GM21786 (cell line): ENCODE results near the gene TENM4.

Source experiments
- ATAC-seq: cut with Tn5 transposase; IDR thresholded peaks from one replicate; pipeline ENCODE4 v1.9.1; 2021; ENCODE audit not compliant: unreplicated experiment

TENM4 gene

GRCh38 chr11:79348976-79349682, 91.7 kb downstream of the TENM4 start:
- ATAC-seq: no peak

DNA sequence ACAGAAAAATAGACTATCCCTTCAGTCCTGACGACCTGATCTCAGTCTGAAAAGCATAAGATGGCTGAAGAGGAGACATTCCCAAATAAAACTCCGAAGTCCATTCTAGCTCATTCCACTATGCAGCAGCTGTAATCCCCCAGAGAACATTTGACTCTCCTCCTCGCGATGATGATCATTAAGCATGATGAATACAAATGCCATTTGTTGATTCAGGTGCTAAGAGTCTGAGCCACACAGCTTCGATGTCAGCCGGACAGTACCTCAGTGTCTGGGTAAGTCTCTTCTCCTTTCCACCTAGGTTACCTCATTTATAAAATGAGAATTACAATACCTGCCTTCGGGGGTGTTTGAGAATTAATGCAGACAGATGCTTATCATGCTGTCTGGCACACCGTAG, 94.8 kb downstream of the TENM4 start:
- ATAC-seq: no peak

DNA sequence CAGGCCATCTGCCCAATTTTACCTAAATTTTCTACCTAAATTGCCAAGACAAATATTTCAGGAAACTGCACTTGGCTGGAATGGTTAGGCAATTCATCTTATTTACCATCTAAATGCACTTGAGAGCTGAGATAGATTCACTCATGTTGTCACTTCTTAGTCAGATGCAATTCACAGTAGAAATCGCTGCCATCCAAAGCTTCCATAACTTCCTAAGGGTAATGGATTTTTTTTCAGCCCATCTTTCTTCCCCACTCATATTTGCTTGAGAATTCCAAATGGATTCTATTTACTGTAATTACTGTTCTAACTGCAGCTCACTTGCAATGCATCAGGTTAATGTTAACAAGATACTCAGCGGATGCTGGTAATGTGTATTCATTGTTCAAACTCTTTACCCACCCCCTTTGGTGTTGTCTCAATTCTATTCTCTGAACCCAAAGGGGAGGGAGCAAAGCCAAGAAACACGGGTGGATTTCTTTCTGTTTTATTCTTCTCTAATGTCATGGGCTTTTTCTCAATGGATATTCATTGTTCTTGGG, 96.0 kb downstream of the TENM4 start:
- ATAC-seq: no peak

GRCh38 chr11:79342686-79343085, 98.1 kb downstream of the TENM4 start:
- ATAC-seq: no peak

DNA sequence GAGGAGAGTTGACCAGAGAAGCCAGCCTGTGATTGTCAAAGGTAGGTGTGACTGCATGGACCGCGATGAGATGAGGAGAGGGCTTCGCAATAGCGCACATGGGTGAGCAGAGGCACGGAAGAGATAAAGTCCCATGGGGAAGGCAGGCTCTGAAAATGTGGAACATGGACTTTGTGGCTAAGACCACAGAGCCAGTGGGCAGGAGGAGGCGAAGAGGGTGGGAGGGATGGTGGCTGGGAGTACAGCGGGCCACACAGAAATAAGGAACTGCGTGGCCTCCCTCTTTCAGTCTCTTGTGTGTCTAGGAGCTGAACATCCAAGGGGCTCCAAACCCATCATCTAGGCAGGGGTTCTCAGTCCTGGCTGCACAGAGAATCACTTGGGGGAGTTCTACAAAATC, 98.6 kb downstream of the TENM4 start:
- ATAC-seq: no peak

DNA sequence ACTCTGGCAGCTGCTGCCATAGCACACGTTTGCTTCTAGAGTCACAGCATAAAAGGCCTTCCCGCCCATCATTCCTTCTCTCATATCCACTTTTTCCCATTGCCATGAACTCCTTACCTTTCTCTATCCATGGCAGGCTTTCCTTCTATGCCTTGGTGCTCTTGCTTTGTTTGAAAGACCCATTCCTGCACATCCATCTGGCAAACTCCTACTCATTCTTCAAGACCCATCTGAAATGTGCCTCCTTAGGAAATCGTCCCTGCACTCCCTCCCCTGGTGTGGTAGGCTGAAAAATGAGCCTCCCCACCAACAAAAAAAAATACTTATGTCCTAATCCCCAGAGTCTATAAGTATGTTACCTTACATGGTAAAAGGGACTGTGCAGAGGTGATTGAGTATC, 100.3 kb downstream of the TENM4 start:
- no peak for ATAC-seq

- ATAC-seq: no peak
These were observed 103.9 kb downstream of the TENM4 start for GRCh38 chr11:79336797-79337517.

GRCh38 chr11:79335681-79336080, 105.1 kb downstream of the TENM4 start:
- no peak for ATAC-seq

- ATAC-seq: no peak
These were observed 107.5 kb downstream of the TENM4 start for GRCh38 chr11:79333355-79333754.

DNA sequence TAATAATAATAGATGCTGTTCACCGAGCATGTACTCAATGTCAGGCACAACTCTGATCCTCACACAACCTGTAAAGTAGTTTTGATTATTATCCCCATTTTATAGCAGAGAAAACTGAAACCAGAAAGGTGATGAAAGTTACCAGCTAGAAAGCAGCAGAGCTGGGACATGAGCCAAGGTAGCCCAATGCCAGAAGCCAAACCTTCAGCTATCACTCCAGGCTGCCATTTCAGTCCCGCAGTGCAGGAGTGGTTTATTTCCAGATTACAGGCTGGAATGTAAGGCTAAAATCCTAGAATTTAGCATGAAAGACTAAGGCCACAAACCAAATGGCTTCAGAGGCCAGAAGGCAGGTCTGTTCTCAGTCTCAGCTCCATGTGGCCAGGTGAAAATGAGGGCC, 108.8 kb downstream of the TENM4 start:
- ATAC-seq: no peak

GRCh38 chr11:79331203-79331901, 109.5 kb downstream of the TENM4 start:
- ATAC-seq: no peak

DNA sequence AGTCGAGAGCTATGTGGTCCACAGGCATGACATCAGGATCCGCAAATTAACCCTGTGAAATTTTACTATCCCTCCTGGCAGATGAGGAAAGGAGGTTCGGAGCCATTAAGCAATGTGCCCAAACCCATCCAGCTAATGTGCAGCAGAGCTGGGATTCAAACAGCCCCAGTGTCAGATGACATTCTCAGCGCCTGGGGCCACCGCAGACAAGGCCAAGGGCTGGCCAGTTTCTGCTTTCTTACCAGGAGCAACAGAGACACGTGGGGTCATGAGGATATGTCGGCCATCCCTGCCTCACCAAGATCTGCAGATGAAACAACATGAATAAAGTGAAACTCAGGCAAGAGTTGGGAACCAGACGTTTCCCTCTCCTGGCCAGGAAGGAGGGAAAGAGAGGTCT, 110.2 kb downstream of the TENM4 start:
- ATAC-seq: no peak

DNA sequence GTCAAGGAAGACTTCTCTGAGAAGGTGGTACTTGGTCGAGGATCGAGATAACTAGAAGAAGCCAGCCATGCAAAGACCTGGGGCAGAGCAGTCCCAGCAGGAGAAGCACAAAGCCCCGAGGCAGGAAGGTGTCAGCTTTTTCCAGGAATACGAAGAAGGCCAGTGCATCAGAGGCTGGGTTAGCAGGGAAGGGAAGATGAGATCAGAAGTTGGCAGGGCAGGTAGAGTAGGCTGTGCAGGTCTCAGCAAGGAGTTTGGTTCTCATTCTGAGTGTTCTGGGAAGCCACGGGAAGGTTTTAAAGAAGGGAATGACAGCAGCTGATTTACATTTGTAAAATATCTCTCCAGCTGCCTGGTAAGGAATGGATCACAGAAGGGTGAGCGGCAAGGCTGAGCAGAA, 111.3 kb downstream of the TENM4 start:
- no peak for ATAC-seq

GRCh38 chr11:79328402-79328801, 112.4 kb downstream of the TENM4 start:
- ATAC-seq: no peak

DNA sequence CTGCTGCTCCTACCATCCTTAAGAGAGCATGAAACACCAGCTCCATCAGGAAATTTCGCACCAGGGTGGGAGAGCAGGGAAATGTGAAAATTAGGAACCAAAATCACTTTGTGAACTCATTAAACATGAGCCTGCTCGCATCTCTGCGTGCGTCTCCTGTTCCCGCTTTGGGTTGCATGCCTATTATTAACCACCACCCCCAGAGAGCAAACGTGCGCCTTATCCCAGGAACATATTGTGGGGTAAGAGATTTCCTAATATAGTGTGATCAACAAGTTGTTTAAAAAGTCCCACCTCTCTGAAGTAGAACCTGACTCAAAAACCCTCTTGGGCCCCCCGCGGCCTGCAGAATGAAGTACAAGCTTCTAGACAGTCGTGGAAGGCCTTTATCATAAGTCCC, 115.0 kb downstream of the TENM4 start:
- no peak for ATAC-seq

DNA sequence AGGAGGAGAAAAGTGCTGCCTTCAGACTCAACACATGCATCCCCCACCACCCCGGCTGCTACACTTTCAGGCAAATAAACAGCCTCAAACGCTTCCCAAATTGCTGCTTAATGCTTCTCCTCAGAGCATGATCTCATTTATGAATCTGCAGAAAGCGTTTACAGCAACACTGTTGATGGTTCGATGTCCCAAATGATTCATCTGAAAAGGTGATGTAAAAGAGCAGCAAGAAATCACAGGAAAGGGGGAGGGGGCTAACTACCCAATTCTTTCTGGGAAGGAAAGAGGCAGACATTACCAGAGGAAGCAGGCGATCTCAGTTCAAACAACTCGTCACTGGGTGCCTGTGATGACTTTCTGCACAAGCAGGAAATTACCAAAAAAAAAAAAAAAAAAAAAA, 119.6 kb downstream of the TENM4 start:
- ATAC-seq: no peak

- ATAC-seq: no peak
These were observed 125.7 kb downstream of the TENM4 start for GRCh38 chr11:79314906-79315689.

GRCh38 chr11:79313530-79313913, 127.3 kb downstream of the TENM4 start:
- no peak for ATAC-seq

GRCh38 chr11:79312617-79313529, 128.0 kb downstream of the TENM4 start:
- ATAC-seq: no peak

GRCh38 chr11:79311461-79311860, 129.4 kb downstream of the TENM4 start:
- ATAC-seq: no peak
